A673 (cell line): Measurements from ENCODE around the gene SLC35G6. TPM values are rescaled to one million over a fixed set of nuclear protein-coding genes. Genes with fewer than 3 reads are reported as not detected.
A peak's percentile ranks its signal among the peaks of the same experiment; 100 is the strongest.

Experiments used
- BruUV-seq: library from RNA; stranded (reverse); fragments of 400-500 nt; replicated peaks from 2 replicates; lab custom pipeline; 2021; lab: Mats Ljungman, UMichigan
- CTCF ChIA-PET: fragments of 300-600 bp; sonication (Branson Sonifier 250); formaldehyde crosslinking; loops from one replicate; lab custom pipeline; 2022; ENCODE audit warnings: antibody characterized with exemption; lab: Charles Lee
- POLR2A ChIA-PET: fragments of 300-600 bp; sonication (Branson Sonifier 250); formaldehyde crosslinking; loops from one replicate; lab custom pipeline; 2022; ENCODE audit warnings: antibody characterized with exemption; ENCODE audit not compliant: low non-redundant PET; lab: Charles Lee
- DNase-seq: peaks from one replicate; pipeline ENCODE4 v3.0.0-alpha.2; 2015; ENCODE audit warnings: low spot score
- H3K27ac ChIP-seq: fragments of 200-600 bp; sonication (generic); 2 replicates; pipeline ENCODE4 v1.5.1; 2016; ENCODE audit warnings: mixed run types, low read depth, mild to moderate bottlenecking, mixed read lengths, antibody characterized with exemption, low read length; ENCODE audit not compliant: poor library complexity, severe bottlenecking
- H3K27me3 ChIP-seq: fragments of 200-600 bp; sonication (generic); replicated peaks from 2 replicates; pipeline ENCODE4 v1.6.1; 2017; ENCODE audit warnings: mixed run types, low read depth, mild to moderate bottlenecking, mixed read lengths, antibody characterized with exemption, low read length; ENCODE audit not compliant: insufficient read depth, poor library complexity
- H3K36me3 ChIP-seq: fragments of 200-600 bp; sonication (generic); 2 replicates; pipeline ENCODE4 v1.6.1; 2016; ENCODE audit warnings: mixed run types, mild to moderate bottlenecking, mixed read lengths, antibody characterized with exemption, low read length; ENCODE audit not compliant: insufficient read depth, poor library complexity, severe bottlenecking
- H3K4me1 ChIP-seq: fragments of 200-600 bp; sonication (generic); 2 replicates; pipeline ENCODE4 v1.6.1; 2017; ENCODE audit warnings: mixed run types, mild to moderate bottlenecking, mixed read lengths, antibody characterized with exemption, low read length; ENCODE audit not compliant: insufficient read depth, poor library complexity, severe bottlenecking
- H3K4me3 ChIP-seq: fragments of 200-600 bp; sonication (generic); 2 replicates; pipeline ENCODE4 v1.5.1; 2016; ENCODE audit warnings: low read depth, mixed run types, mild to moderate bottlenecking, mixed read lengths, low read length; ENCODE audit not compliant: poor library complexity, severe bottlenecking
- H3K9me3 ChIP-seq: fragments of 200-600 bp; sonication (generic); 2 replicates; pipeline ENCODE4 v1.6.1; 2016; ENCODE audit warnings: mixed run types, low read depth, mild to moderate bottlenecking, mixed read lengths, antibody characterized with exemption, low read length; ENCODE audit not compliant: poor library complexity, severe bottlenecking
- CTCF ChIP-seq: fragments of 300-800, 200-600 bp; sonication (generic); conservative IDR thresholded peaks from 2 replicates; pipeline ENCODE4 v1.5.1; 2017; ENCODE audit warnings: low read depth, mild to moderate bottlenecking, antibody characterized with exemption, low read length, moderate library complexity, mixed read lengths
- EZH2 ChIP-seq: fragments of 200-600 bp; sonication (generic); IDR thresholded peaks from 2 replicates; pipeline ENCODE4 v1.6.1; 2017; ENCODE audit warnings: borderline replicate concordance, low read depth, mild to moderate bottlenecking, mixed read lengths, antibody characterized with exemption, low read length; ENCODE audit not compliant: poor library complexity, severe bottlenecking
- intact Hi-C: fragments of 100-400 bp; cut with micrococcal nuclease; formaldehyde crosslinking; loops from one replicate; pipeline ENCODE4 v1.10.0; 2022; ENCODE audit not compliant: unreplicated experiment
- total RNA-seq: library from RNA; stranded (reverse); gene quantifications from 2 replicates; pipeline ENCODE4 v1.2.3, GENCODE V29; 2021

The SLC35G6 gene
- total RNA-seq, 1 experiment from 2014 or later = not detected

DNA sequence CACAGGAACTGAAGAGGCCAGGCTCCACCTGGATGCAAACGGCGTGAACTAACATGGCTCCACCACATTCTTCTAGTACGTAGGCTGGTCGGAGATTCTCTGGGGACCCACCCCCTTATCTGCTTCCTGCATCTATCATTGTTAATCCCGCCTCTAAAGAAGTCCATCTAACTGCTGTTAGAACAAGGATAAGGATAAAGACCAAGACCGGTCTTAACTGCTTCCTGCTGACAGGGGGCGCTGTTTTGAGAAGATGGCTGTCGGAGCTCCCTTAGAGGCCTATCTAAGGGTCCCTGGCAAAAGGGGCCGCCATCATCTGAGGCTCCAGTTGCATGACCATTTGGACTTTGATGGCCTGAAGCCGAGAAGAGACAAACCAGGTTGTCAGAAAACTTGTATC lies 41.8 kb downstream of the SLC35G6 start:
- CTCF ChIA-PET = interaction anchor here (1.0 kb wide), 1 partner anchor 37 kb away, joined by 3 read pairs; no protein-coding TSS in a partner anchor
- peak; percentile 68 for DNase-seq

DNA sequence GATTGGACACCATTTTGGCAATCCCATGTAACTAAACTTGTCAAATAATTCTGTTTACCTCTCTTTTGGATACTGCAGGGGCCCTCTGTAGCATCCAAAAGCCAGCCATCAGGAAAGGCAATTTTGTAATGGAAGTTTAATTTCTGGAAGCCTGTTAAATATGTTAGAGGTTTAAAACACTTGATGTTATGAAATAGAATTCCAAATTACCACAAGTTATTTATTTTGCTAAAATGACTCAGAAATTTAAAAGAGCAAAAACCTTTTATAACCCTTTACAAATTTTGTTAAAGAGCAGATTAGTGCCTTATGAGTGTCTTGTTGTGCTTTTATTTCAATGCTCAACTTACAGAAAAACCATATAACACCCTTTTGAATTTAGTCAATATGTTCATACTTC lies 47.6 kb downstream of the SLC35G6 start:
- no TSS peak for BruUV-seq
- Histone ChIP-seq H3K4me3 (no peak overlapping the region), H3K36me3 (no peaks in the 10 kb centered on the region), H3K9me3 (peaks cover 9% of the 10 kb centered on the region), H3K27me3 (no peaks in the 10 kb centered on the region), H3K27ac (no peak overlapping the region), H3K4me1 (no peaks in the 10 kb centered on the region)
- POLR2A ChIA-PET = no interaction called here
- intact Hi-C loops = no loop called here
- no peak for TF ChIP-seq CTCF
- TF ChIP-seq EZH2 = no peak
- DNase-seq = no peak
- CTCF ChIA-PET = no interaction called here

More for the DNA sequence above, 41.8 kb downstream of the SLC35G6 start:
- intact Hi-C loops = no loop called here
- POLR2A ChIA-PET = no interaction called here
- H3K27me3 ChIP-seq = no peaks in the 10 kb centered on the region
- TF ChIP-seq EZH2 (no peak), CTCF (peak; percentile 76)
- H3K4me3 ChIP-seq = no peak overlapping the region
- H3K9me3 ChIP-seq = no peaks in the 10 kb centered on the region
- no peaks in the 10 kb centered on the region for H3K4me1 ChIP-seq
- no TSS peak for BruUV-seq
- no peaks in the 10 kb centered on the region for H3K36me3 ChIP-seq
- no peak overlapping the region for H3K27ac ChIP-seq

- no peaks in the 10 kb centered on the region for H3K27me3 ChIP-seq
- intact Hi-C loops = no loop called here
- POLR2A ChIA-PET = no interaction called here
- no peak for DNase-seq
- CTCF ChIA-PET = no interaction called here
- no peaks in the 10 kb centered on the region for H3K36me3 ChIP-seq
- BruUV-seq = no TSS peak
- TF ChIP-seq EZH2 (no peak), CTCF (no peak)
- H3K4me3 ChIP-seq = no peak overlapping the region
- no peak overlapping the region for H3K27ac ChIP-seq
- H3K4me1 ChIP-seq = no peaks in the 10 kb centered on the region
- H3K9me3 ChIP-seq = peaks cover 9% of the 10 kb centered on the region
These were observed 49.0 kb downstream of the SLC35G6 start for GRCh38 chr17:7530023-7530900.

Other genes with a start within 250 kb of the SLC35G6 start
- gene DVL2, start 246.9 kb upstream of the SLC35G6 start, total RNA-seq = 133 and 139 TPM in 2 replicates
- gene PHF23, start 242.0 kb upstream of the SLC35G6 start, total RNA-seq = 84.0 and 85.1 TPM in 2 replicates
- gene GABARAP, start 239.0 kb upstream of the SLC35G6 start, total RNA-seq = 296 and 314 TPM in 2 replicates
- 175 and 179 TPM in 2 replicates for gene CTDNEP1, start 229.7 kb upstream of the SLC35G6 start, total RNA-seq
- gene ELP5, start 229.2 kb upstream of the SLC35G6 start, total RNA-seq = 123 and 128 TPM in 2 replicates
- gene CLDN7, start 219.0 kb upstream of the SLC35G6 start, total RNA-seq = 0.55 TPM in 1 of 2 replicates, not detected in the other
- 0.67 and 1.6 TPM in 2 replicates for gene SLC2A4, start 199.7 kb upstream of the SLC35G6 start, total RNA-seq
- 0.77 and 1.6 TPM in 2 replicates for gene YBX2, start 186.8 kb upstream of the SLC35G6 start, total RNA-seq
- 1,112 and 1,128 TPM in 2 replicates for gene EIF5A, start 173.8 kb upstream of the SLC35G6 start, total RNA-seq
- 116 and 133 TPM in 2 replicates for gene GPS2, start 166.1 kb upstream of the SLC35G6 start, total RNA-seq
- gene NEURL4, start 152.1 kb upstream of the SLC35G6 start, total RNA-seq = 81.7 and 99.5 TPM in 2 replicates
- gene ACAP1, start 144.9 kb upstream of the SLC35G6 start, total RNA-seq = 1.1 TPM in 2 replicates
- gene KCTD11, start 129.3 kb upstream of the SLC35G6 start, total RNA-seq = 3.8 TPM in 2 replicates
- not detected in 2 replicates for gene TMEM95, start 126.3 kb upstream of the SLC35G6 start, total RNA-seq
- 0.90 and 1.1 TPM in 2 replicates for gene TNK1, start 100.4 kb upstream of the SLC35G6 start, total RNA-seq
- 15.2 and 29.3 TPM in 2 replicates for gene PLSCR3, start 86.9 kb upstream of the SLC35G6 start, total RNA-seq
- 57.6 and 91.6 TPM in 2 replicates for gene TMEM256, start 77.3 kb upstream of the SLC35G6 start, total RNA-seq
- gene NLGN2, start 73.6 kb upstream of the SLC35G6 start, total RNA-seq = 36.9 and 60.5 TPM in 2 replicates
- gene SPEM1, start 61.1 kb upstream of the SLC35G6 start, total RNA-seq = 0.43 and 0.55 TPM in 2 replicates
- gene SPEM2, start 55.8 kb upstream of the SLC35G6 start, total RNA-seq = 0.24 TPM in 1 of 2 replicates, not detected in the other
- not detected in 2 replicates for gene SPEM3, start 52.6 kb upstream of the SLC35G6 start, total RNA-seq
- gene TMEM102, start 46.0 kb upstream of the SLC35G6 start, total RNA-seq = 3.2 and 4.7 TPM in 2 replicates
- 18.2 and 24.6 TPM in 2 replicates for gene FGF11, start 41.9 kb upstream of the SLC35G6 start, total RNA-seq
- gene CHRNB1, start 36.4 kb upstream of the SLC35G6 start, total RNA-seq = 5.2 and 8.6 TPM in 2 replicates
- 17.7 and 21.0 TPM in 2 replicates for gene ZBTB4, start 1.8 kb upstream of the SLC35G6 start, total RNA-seq
- gene POLR2A, start 2.9 kb downstream of the SLC35G6 start, total RNA-seq = 330 and 341 TPM in 2 replicates
- 0.55 and 0.75 TPM in 2 replicates for gene TNFSF12, start 67.6 kb downstream of the SLC35G6 start, total RNA-seq
- gene TNFSF13, start 77.3 kb downstream of the SLC35G6 start, total RNA-seq = 0.69 and 0.74 TPM in 2 replicates
- 113 and 122 TPM in 2 replicates for gene SENP3, start 80.5 kb downstream of the SLC35G6 start, total RNA-seq
- gene CD68, start 98.2 kb downstream of the SLC35G6 start, total RNA-seq = 1.6 and 1.8 TPM in 2 replicates
- gene MPDU1, start 102.4 kb downstream of the SLC35G6 start, total RNA-seq = 133 and 149 TPM in 2 replicates
- gene SOX15, start 108.6 kb downstream of the SLC35G6 start, total RNA-seq = 0.87 and 1.3 TPM in 2 replicates
- gene FXR2, start 133.5 kb downstream of the SLC35G6 start, total RNA-seq = 101 TPM in 2 replicates
- gene SAT2, start 146.4 kb downstream of the SLC35G6 start, total RNA-seq = 61.7 and 79.3 TPM in 2 replicates
- gene SHBG, start 148.7 kb downstream of the SLC35G6 start, total RNA-seq = 0.33 TPM in 1 of 2 replicates, not detected in the other
- gene ATP1B2, start 169.5 kb downstream of the SLC35G6 start, total RNA-seq = 3.5 and 5.9 TPM in 2 replicates
- 32.2 and 34.8 TPM in 2 replicates for gene TP53, start 206.0 kb downstream of the SLC35G6 start, total RNA-seq
- gene WRAP53, start 207.0 kb downstream of the SLC35G6 start, total RNA-seq = 42.2 and 51.8 TPM in 2 replicates
- gene EFNB3, start 223.8 kb downstream of the SLC35G6 start, total RNA-seq = 10.0 and 15.8 TPM in 2 replicates
- 0.15 and 0.24 TPM in 2 replicates for gene DNAH2, start 236.3 kb downstream of the SLC35G6 start, total RNA-seq